DOHH2 (cell line): Measurements from ENCODE around the gene ANKRD13A.
"Not testable (repeated sequence)": the region's sequence is repeated elsewhere in the genome, so short reads cannot be mapped to it uniquely, and the experiment has no call there.

Experiments
- H3F3A ChIP-seq: fragments of 200-600 bp; sonication (generic), shearing (Covaris generic); 2 replicates; pipeline ENCODE4 v1.6.0; 2016; ENCODE audit warnings: antibody characterized with exemption, mild to moderate bottlenecking; ENCODE audit not compliant: control insufficient read depth, insufficient read depth
- H3K27ac ChIP-seq: fragments of 200-600 bp; sonication (generic); 2 replicates; pipeline ENCODE4 v1.5.1; 2014; ENCODE audit warnings: low read depth, mild to moderate bottlenecking, low read length, moderate library complexity
- H3K27me3 ChIP-seq: fragments of 200-600 bp; sonication (generic); 2 replicates; pipeline ENCODE4 v1.6.1; 2014; ENCODE audit warnings: mild to moderate bottlenecking, low read length, mixed read lengths; ENCODE audit not compliant: control insufficient read depth
- H3K36me3 ChIP-seq: fragments of 200-600 bp; sonication (generic); 2 replicates; pipeline ENCODE4 v1.6.1; 2014; ENCODE audit warnings: mild to moderate bottlenecking, low read length, moderate library complexity, mixed read lengths; ENCODE audit not compliant: control insufficient read depth
- H3K4me1 ChIP-seq: fragments of 200-600 bp; sonication (generic); 2 replicates; pipeline ENCODE4 v1.6.1; 2014; ENCODE audit warnings: mild to moderate bottlenecking, low read length, mixed read lengths; ENCODE audit not compliant: control insufficient read depth
- H3K4me2 ChIP-seq: fragments of 200-600 bp; sonication (generic); 2 replicates; pipeline ENCODE4 v1.6.0; 2014; ENCODE audit warnings: mild to moderate bottlenecking, low read length, moderate library complexity
- H3K4me3 ChIP-seq: fragments of 200-600 bp; sonication (generic); 2 replicates; pipeline ENCODE4 v1.5.1; 2014; ENCODE audit warnings: mild to moderate bottlenecking, low read length, mixed read lengths
- H3K79me2 ChIP-seq: fragments of 200-600 bp; sonication (generic); 2 replicates; pipeline ENCODE4 v1.6.1; 2014; ENCODE audit warnings: mild to moderate bottlenecking, low read length, mixed read lengths; ENCODE audit not compliant: control insufficient read depth
- H3K9me2 ChIP-seq: fragments of 200-600 bp; sonication (generic); replicated peaks from 2 replicates; pipeline ENCODE4 v1.6.1; 2014; ENCODE audit warnings: mild to moderate bottlenecking, low read length, mixed read lengths; ENCODE audit not compliant: control insufficient read depth
- H3K9me3 ChIP-seq: fragments of 200-600 bp; sonication (generic); 2 replicates; pipeline ENCODE4 v1.6.1; 2014; ENCODE audit warnings: antibody characterized with exemption, low read length, mixed read lengths; ENCODE audit not compliant: control insufficient read depth, insufficient read depth
- H4K20me1 ChIP-seq: fragments of 200-600 bp; sonication (generic); 2 replicates; pipeline ENCODE4 v1.6.0; 2014; ENCODE audit warnings: low read depth, mild to moderate bottlenecking, antibody characterized with exemption, low read length, moderate library complexity; ENCODE audit not compliant: control insufficient read depth, insufficient read depth
- EZH2phosphoT487 ChIP-seq: fragments of 200-600 bp; sonication (generic); IDR thresholded peaks from 2 replicates; pipeline ENCODE4 v1.6.1; 2017; ENCODE audit warnings: borderline replicate concordance, mild to moderate bottlenecking, antibody characterized with exemption, low read length, moderate library complexity, mixed read lengths
- TF ChIP-seq, protein P1 (sequence below): fragments of 200-600 bp; sonication (generic); IDR thresholded peaks from one replicate; pipeline ENCODE4 v1.5.1; 2014; ENCODE audit warnings: antibody characterized with exemption, mild to moderate bottlenecking, low read depth, low read length; ENCODE audit not compliant: poor library complexity, severe bottlenecking

The ANKRD13A gene

GRCh38 chr12:110071504-110071903, 72.3 kb downstream of the ANKRD13A start:
- Histone ChIP-seq H3K36me3 (no peaks in the 10 kb centered on the region), H4K20me1 (no peaks in the 10 kb centered on the region), H3K4me3 (no peak overlapping the region), H3K27me3 (peaks cover 24% of the 10 kb centered on the region), H3K4me1 (peaks cover 6% of the 10 kb centered on the region), H3K9me2 (no peaks in the 10 kb centered on the region), H3F3A (no peaks in the 10 kb centered on the region), H3K4me2 (no peak overlapping the region), H3K27ac (no peak overlapping the region), H3K79me2 (no peaks in the 10 kb centered on the region), H3K9me3 (no peaks in the 10 kb centered on the region)
- TF ChIP-seq, protein P1, sequence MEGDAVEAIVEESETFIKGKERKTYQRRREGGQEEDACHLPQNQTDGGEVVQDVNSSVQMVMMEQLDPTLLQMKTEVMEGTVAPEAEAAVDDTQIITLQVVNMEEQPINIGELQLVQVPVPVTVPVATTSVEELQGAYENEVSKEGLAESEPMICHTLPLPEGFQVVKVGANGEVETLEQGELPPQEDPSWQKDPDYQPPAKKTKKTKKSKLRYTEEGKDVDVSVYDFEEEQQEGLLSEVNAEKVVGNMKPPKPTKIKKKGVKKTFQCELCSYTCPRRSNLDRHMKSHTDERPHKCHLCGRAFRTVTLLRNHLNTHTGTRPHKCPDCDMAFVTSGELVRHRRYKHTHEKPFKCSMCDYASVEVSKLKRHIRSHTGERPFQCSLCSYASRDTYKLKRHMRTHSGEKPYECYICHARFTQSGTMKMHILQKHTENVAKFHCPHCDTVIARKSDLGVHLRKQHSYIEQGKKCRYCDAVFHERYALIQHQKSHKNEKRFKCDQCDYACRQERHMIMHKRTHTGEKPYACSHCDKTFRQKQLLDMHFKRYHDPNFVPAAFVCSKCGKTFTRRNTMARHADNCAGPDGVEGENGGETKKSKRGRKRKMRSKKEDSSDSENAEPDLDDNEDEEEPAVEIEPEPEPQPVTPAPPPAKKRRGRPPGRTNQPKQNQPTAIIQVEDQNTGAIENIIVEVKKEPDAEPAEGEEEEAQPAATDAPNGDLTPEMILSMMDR, result no peak
- TF ChIP-seq EZH2phosphoT487, result no peak

- H3K4me1 ChIP-seq, result peaks cover 6% of the 10 kb centered on the region
- H3K36me3 ChIP-seq, result no peaks in the 10 kb centered on the region
- no peaks in the 10 kb centered on the region for H3K79me2 ChIP-seq
- no peaks in the 10 kb centered on the region for H3K9me3 ChIP-seq
- no peaks in the 10 kb centered on the region for H4K20me1 ChIP-seq
- no peak overlapping the region for H3K27ac ChIP-seq
- no peak overlapping the region for H3K4me2 ChIP-seq
- H3K9me2 ChIP-seq, result no peaks in the 10 kb centered on the region
- H3K4me3 ChIP-seq, result no peak overlapping the region
- peaks cover 24% of the 10 kb centered on the region for H3K27me3 ChIP-seq
- H3F3A ChIP-seq, result no peaks in the 10 kb centered on the region
- no peak for TF ChIP-seq EZH2phosphoT487
- TF ChIP-seq, protein P1, result no peak
Measured at GRCh38 chr12:110071967-110072366, 72.7 kb downstream of the ANKRD13A start.

GRCh38 chr12:110072636-110073035, 73.4 kb downstream of the ANKRD13A start:
- peaks cover 24% of the 10 kb centered on the region for H3K27me3 ChIP-seq
- H3K9me3 ChIP-seq, H3K4me1 ChIP-seq, H3K79me2 ChIP-seq, H3K4me3 ChIP-seq, H3F3A ChIP-seq, H3K4me2 ChIP-seq, H4K20me1 ChIP-seq, H3K27ac ChIP-seq, H3K36me3 ChIP-seq, H3K9me2 ChIP-seq: not testable (repeated sequence)

DNA sequence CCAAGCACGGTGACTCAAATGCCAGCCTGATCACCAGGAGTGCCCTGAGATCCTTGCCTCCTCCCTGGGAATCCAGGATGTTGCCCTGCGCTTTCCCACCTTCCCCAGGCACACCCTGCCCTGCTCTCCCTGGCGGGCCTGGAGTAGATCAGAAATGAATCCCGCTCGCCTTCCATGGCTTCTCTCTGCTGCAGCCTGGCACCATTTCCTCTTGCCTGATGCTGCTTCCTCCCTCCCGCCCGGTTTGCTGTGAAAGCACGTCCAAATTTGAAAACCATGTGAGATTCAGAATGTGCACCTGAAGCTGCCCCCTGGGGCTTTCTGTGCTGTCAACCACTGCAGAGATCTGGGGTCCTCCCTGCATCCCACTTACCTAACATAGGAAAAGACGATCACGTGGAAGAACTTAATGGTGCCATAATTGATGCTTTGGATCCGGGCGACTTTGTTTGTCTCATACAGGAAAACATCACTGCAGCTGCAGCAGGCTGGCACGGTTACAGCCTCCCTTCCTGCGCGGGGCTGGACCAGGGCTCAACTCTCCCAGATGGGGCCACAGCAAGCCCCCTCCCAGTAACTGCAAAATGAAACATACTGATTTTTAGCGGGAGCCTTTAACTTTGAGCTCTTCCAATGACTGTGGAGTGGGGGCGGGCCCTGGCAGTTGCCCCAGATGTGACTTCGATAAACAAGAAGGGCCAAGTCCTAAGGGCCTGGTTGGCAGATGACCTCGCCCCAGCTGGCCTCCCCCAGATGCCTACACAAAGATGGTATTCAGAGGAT, 74.0 kb downstream of the ANKRD13A start:
- Histone ChIP-seq H3K9me3 (no peaks in the 10 kb centered on the region), H3K27me3 (peaks cover 24% of the 10 kb centered on the region), H3K4me1 (peaks cover 6% of the 10 kb centered on the region), H3K79me2 (no peaks in the 10 kb centered on the region), H3K27ac (no peak overlapping the region), H3K4me3 (peak overlapping the region; percentile 14; the same call in 1 of the 2 replicates), H3K4me2 (peak overlapping the region; percentile 41), H3F3A (no peaks in the 10 kb centered on the region), H3K9me2 (no peaks in the 10 kb centered on the region), H4K20me1 (no peaks in the 10 kb centered on the region), H3K36me3 (no peaks in the 10 kb centered on the region)
- TF ChIP-seq, protein P1, result no peak
- no peak for TF ChIP-seq EZH2phosphoT487
